ENCODE measurements around the gene DNAJA4.

Gene DNAJA4

DNA sequence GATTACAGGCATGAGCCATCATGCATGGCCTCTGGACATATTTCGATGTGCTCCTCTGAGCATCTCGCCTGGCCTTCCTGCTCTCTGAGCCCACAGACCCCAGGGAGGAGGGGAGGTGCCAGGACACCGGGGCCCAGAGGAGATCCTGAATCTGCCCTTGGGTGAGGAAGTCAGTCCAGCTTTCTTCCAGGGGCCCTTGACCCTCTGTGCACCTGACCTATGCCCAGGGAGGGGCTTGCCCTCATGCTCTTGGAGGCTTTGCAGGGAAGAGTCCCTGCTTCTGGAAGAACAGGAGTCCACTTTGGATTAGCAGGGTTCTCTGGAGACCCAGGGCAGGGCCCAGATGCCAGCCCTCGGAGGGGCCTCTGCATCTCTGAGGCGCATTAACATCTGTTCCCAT is 31.4 kb upstream of the DNAJA4 start:
- no peak overlapping the region for H3K4me3 ChIP-seq (ENCODE audit: extremely low read depth, insufficient read depth, low read length, poor library complexity, severe bottlenecking)
- H3K36me3 ChIP-seq (ENCODE audit: control insufficient read depth, insufficient read depth, low read length): no peaks in the 10 kb centered on the region
- WGBS, 2 experiments (ENCODE audit: insufficient coverage in 2 of 2): 88 to 90% methylated on average over 5 of the region's 5 CpGs
- no peaks in the 10 kb centered on the region for H3K4me1 ChIP-seq (ENCODE audit: control insufficient read depth, insufficient read depth, low read length, poor library complexity, severe bottlenecking)
- no peaks in the 10 kb centered on the region for H3K9me3 ChIP-seq (ENCODE audit: control insufficient read depth, low read length)
- H3K27ac ChIP-seq (ENCODE audit: low read depth, low read length, severe bottlenecking): no peak overlapping the region

DNA sequence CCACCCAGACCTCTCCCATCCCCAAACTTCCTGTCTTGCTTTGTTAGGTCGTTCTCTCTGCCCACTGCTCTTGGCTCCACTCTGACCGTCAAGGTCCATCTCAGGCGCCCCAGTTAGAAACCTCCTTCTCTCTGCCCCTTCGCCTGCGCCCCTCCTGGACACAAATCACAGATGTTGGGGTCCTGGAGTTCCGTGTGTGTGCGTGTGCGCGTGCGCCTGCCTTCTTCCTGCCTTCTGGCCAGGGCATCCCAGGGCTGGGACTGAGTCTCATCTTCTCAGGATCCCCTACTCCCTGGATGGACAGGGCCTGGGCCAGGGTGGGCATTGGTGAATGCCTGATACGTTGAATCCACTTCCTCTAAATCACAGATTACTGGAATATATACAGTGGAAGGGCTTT is 30.9 kb upstream of the DNAJA4 start:
- Histone ChIP-seq H3K4me3 (ENCODE audit: extremely low read depth, insufficient read depth, low read length, poor library complexity, severe bottlenecking) (no peak overlapping the region), H3K4me1 (ENCODE audit: control insufficient read depth, insufficient read depth, low read length, poor library complexity, severe bottlenecking) (no peaks in the 10 kb centered on the region), H3K9me3 (ENCODE audit: control insufficient read depth, low read length) (no peaks in the 10 kb centered on the region), H3K27ac (ENCODE audit: low read depth, low read length, severe bottlenecking) (no peak overlapping the region), H3K36me3 (ENCODE audit: control insufficient read depth, insufficient read depth, low read length) (no peaks in the 10 kb centered on the region)
- 77 to 83% methylated on average over 2 to 4 of the region's 11 CpGs for WGBS, 2 experiments (ENCODE audit: insufficient coverage in 2 of 2)

DNA sequence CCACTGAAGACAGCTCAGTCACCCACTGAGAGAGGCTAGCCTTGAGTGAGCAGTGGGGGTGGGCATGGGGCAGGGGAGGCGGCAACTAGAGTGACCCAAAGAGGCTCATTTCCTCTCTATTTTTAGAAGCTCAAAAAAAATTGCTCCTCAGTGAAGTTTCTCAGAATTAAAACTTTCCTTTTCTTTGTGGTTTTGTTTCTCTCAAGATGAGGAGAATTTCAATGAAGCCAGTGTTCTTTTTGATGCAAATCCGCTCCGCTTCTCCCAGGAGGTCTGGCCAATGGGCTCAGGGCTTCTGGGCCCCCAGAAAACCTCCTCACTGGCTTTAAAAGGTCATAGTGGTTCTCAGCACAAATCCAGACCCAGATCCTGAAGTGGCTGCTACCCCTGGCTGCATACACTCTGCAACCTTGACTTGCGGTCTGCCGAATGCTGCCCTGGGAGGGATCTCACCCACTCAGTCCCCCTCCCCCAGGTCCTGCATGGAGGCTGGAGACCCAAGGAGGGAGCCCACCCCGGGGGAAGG is 29.8 kb upstream of the DNAJA4 start, which contains the start of gene ACSBG1:
TSS of gene ACSBG1 (minus strand) at position 51 of the 526 bp plus-strand sequence. CDS start 64 bp downstream, outside the sequence.
- H3K9me3 ChIP-seq (ENCODE audit: control insufficient read depth, low read length): no peaks in the 10 kb centered on the region
- H3K4me3 ChIP-seq (ENCODE audit: extremely low read depth, insufficient read depth, low read length, poor library complexity, severe bottlenecking): no peak within 1 kb of the TSS
- H3K4me1 ChIP-seq (ENCODE audit: control insufficient read depth, insufficient read depth, low read length, poor library complexity, severe bottlenecking): no peaks in the 10 kb centered on the region
- H3K36me3 ChIP-seq (ENCODE audit: control insufficient read depth, insufficient read depth, low read length): no peaks in the 10 kb centered on the region
- no peak within 1 kb of the TSS for H3K27ac ChIP-seq (ENCODE audit: low read depth, low read length, severe bottlenecking)
- WGBS, 2 experiments (ENCODE audit: insufficient coverage in 2 of 2): 53 to 82% methylated on average over 4 of the region's 6 CpGs

- no peaks in the 10 kb centered on the region for H3K9me3 ChIP-seq (ENCODE audit: control insufficient read depth, low read length)
- WGBS, 2 experiments (ENCODE audit: insufficient coverage in 2 of 2): 91 to 96% methylated on average over 6 of the region's 6 CpGs
- H3K4me1 ChIP-seq (ENCODE audit: control insufficient read depth, insufficient read depth, low read length, poor library complexity, severe bottlenecking): no peaks in the 10 kb centered on the region
- H3K27ac ChIP-seq (ENCODE audit: low read depth, low read length, severe bottlenecking): no peak overlapping the region
- no peaks in the 10 kb centered on the region for H3K36me3 ChIP-seq (ENCODE audit: control insufficient read depth, insufficient read depth, low read length)
- no peak overlapping the region for H3K4me3 ChIP-seq (ENCODE audit: extremely low read depth, insufficient read depth, low read length, poor library complexity, severe bottlenecking)
Measured at GRCh38 chr15:78236491-78236890, 27.9 kb upstream of the DNAJA4 start.

GRCh38 chr15:78237146-78237545 is 27.2 kb upstream of the DNAJA4 start:
- H3K4me1 ChIP-seq (ENCODE audit: control insufficient read depth, insufficient read depth, low read length, poor library complexity, severe bottlenecking): no peaks in the 10 kb centered on the region
- H3K9me3 ChIP-seq (ENCODE audit: control insufficient read depth, low read length): no peaks in the 10 kb centered on the region
- no peak overlapping the region for H3K4me3 ChIP-seq (ENCODE audit: extremely low read depth, insufficient read depth, low read length, poor library complexity, severe bottlenecking)
- H3K36me3 ChIP-seq (ENCODE audit: control insufficient read depth, insufficient read depth, low read length): no peaks in the 10 kb centered on the region
- WGBS, 2 experiments (ENCODE audit: insufficient coverage in 2 of 2): 90 to 94% methylated on average over 5 of the region's 6 CpGs
- no peak overlapping the region for H3K27ac ChIP-seq (ENCODE audit: low read depth, low read length, severe bottlenecking)

DNA sequence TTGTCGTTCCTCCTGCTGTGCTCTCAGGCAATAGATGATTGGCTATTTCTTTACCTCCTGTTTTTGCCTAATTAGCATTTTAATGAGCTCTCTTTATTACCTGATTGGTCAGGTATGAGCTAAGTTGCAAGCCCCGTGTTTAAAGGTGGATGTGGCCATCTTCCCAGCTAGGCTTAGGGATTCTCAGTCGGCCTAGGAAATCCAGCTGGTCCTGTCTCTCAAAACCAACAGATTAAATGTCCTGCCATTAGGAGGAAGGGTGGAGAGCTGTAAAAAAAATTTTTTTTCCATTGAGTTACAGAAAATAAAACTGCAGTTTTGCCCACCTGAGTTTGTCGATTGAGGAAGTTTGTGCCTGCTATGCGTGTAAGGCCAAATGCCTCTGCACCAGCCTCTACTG is 24.6 kb upstream of the DNAJA4 start:
- WGBS, 2 experiments (ENCODE audit: insufficient coverage in 2 of 2): 91 to 98% methylated on average over 3 to 4 of the region's 5 CpGs
- H3K4me3 ChIP-seq (ENCODE audit: extremely low read depth, insufficient read depth, low read length, poor library complexity, severe bottlenecking): no peak overlapping the region
- H3K27ac ChIP-seq (ENCODE audit: low read depth, low read length, severe bottlenecking): no peak overlapping the region
- no peaks in the 10 kb centered on the region for H3K36me3 ChIP-seq (ENCODE audit: control insufficient read depth, insufficient read depth, low read length)
- peaks cover 4% of the 10 kb centered on the region for H3K4me1 ChIP-seq (ENCODE audit: control insufficient read depth, insufficient read depth, low read length, poor library complexity, severe bottlenecking)
- H3K9me3 ChIP-seq (ENCODE audit: control insufficient read depth, low read length): no peaks in the 10 kb centered on the region

- H3K9me3 ChIP-seq (ENCODE audit: control insufficient read depth, low read length): no peaks in the 10 kb centered on the region
- no peak overlapping the region for H3K4me3 ChIP-seq (ENCODE audit: extremely low read depth, insufficient read depth, low read length, poor library complexity, severe bottlenecking)
- peaks cover 4% of the 10 kb centered on the region for H3K4me1 ChIP-seq (ENCODE audit: control insufficient read depth, insufficient read depth, low read length, poor library complexity, severe bottlenecking)
- 24 to 25% methylated on average over 9 to 12 of the region's 12 CpGs for WGBS, 2 experiments (ENCODE audit: insufficient coverage in 2 of 2)
- H3K27ac ChIP-seq (ENCODE audit: low read depth, low read length, severe bottlenecking): no peak overlapping the region
- H3K36me3 ChIP-seq (ENCODE audit: control insufficient read depth, insufficient read depth, low read length): no peaks in the 10 kb centered on the region
Measured at GRCh38 chr15:78241017-78241416, 23.3 kb upstream of the DNAJA4 start.

GRCh38 chr15:78242128-78242527 is 22.2 kb upstream of the DNAJA4 start:
- 75 to 86% methylated on average over 1 to 3 of the region's 5 CpGs for WGBS, 2 experiments (ENCODE audit: insufficient coverage in 2 of 2)
- H3K4me3 ChIP-seq (ENCODE audit: extremely low read depth, insufficient read depth, low read length, poor library complexity, severe bottlenecking): no peak overlapping the region

DNA sequence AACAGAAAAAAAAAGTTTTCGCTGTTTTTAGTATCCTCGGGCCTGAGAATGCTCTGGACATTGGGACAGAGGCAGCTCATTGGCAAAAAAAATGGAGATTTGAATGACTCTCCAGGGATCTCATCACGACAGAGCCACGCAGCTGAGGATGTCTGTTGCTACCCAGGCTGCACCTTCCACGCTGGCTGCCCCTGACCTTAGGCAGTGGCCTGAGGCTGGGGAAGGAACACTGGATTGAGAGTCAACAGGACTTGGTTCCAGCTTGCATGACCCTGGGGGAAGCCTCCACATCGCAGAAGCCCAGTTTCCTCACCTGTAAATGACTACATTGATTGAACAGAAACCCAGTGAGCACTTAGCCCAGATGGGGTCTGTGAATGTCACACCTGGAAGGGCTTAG is 21.3 kb upstream of the DNAJA4 start:
- peaks cover 4% of the 10 kb centered on the region for H3K4me1 ChIP-seq (ENCODE audit: control insufficient read depth, insufficient read depth, low read length, poor library complexity, severe bottlenecking)
- H3K4me3 ChIP-seq (ENCODE audit: extremely low read depth, insufficient read depth, low read length, poor library complexity, severe bottlenecking): no peak overlapping the region
- no peaks in the 10 kb centered on the region for H3K36me3 ChIP-seq (ENCODE audit: control insufficient read depth, insufficient read depth, low read length)
- no peak overlapping the region for H3K27ac ChIP-seq (ENCODE audit: low read depth, low read length, severe bottlenecking)
- WGBS, 2 experiments (ENCODE audit: insufficient coverage in 2 of 2): 84 to 90% methylated on average over 5 to 6 of the region's 6 CpGs
- H3K9me3 ChIP-seq (ENCODE audit: control insufficient read depth, low read length): no peaks in the 10 kb centered on the region

More at GRCh38 chr15:78242128-78242527, 22.2 kb upstream of the DNAJA4 start:
- no peaks in the 10 kb centered on the region for H3K36me3 ChIP-seq (ENCODE audit: control insufficient read depth, insufficient read depth, low read length)
- H3K9me3 ChIP-seq (ENCODE audit: control insufficient read depth, low read length): no peaks in the 10 kb centered on the region
- H3K4me1 ChIP-seq (ENCODE audit: control insufficient read depth, insufficient read depth, low read length, poor library complexity, severe bottlenecking): peaks cover 4% of the 10 kb centered on the region
- H3K27ac ChIP-seq (ENCODE audit: low read depth, low read length, severe bottlenecking): no peak overlapping the region

DNA sequence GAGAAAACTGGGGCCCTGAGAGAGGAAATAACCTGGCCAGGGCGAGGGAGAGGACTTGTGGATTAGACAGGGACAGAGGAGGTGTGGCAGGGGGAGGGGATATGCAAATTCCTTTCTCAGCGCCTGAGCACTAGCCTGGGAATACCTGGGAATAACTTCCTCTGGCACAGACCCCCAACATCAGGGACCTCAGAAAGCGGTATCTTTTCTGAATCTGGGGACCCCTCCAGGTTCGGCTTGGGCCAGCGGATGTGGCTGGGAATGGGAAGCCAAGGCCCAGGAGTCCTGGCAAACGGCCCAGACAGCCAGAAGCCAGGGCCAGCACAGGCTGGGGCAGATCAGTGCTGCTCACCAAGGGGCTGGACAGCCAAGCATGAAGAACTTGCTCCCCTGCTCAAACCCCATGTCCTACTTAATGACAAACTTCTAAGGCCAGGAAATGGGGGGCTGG is 20.8 kb upstream of the DNAJA4 start:
- no peaks in the 10 kb centered on the region for H3K36me3 ChIP-seq (ENCODE audit: control insufficient read depth, insufficient read depth, low read length)
- H3K4me1 ChIP-seq (ENCODE audit: control insufficient read depth, insufficient read depth, low read length, poor library complexity, severe bottlenecking): peaks cover 4% of the 10 kb centered on the region
- H3K4me3 ChIP-seq (ENCODE audit: extremely low read depth, insufficient read depth, low read length, poor library complexity, severe bottlenecking): no peak overlapping the region
- H3K9me3 ChIP-seq (ENCODE audit: control insufficient read depth, low read length): no peaks in the 10 kb centered on the region
- H3K27ac ChIP-seq (ENCODE audit: low read depth, low read length, severe bottlenecking): no peak overlapping the region
- WGBS, 2 experiments (ENCODE audit: insufficient coverage in 2 of 2): 55 to 62% methylated on average over 5 to 6 of the region's 6 CpGs

DNA sequence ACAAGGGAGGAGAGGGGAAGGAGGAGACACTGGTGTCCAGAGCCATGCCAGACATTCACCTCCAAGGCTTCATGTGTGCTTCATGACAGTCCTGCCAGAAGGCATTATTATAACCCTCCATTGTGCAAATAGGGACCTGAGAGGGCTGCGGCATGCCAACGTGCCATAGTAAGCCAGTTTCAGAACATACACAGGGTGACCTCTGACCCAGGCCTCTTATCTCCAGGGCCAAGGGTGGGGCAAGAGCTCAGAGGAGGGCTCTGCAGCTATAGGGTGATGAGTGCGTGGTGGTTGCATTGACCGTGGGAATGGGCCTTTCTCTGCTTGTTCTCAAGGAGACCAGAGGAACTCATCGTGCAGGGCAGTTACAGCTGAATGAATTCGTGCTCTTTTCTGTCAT is 20.3 kb upstream of the DNAJA4 start:
- WGBS, 2 experiments (ENCODE audit: insufficient coverage in 2 of 2): 91 to 98% methylated on average over 4 to 6 of the region's 6 CpGs
- Histone ChIP-seq H3K9me3 (ENCODE audit: control insufficient read depth, low read length) (no peaks in the 10 kb centered on the region), H3K36me3 (ENCODE audit: control insufficient read depth, insufficient read depth, low read length) (no peaks in the 10 kb centered on the region), H3K27ac (ENCODE audit: low read depth, low read length, severe bottlenecking) (no peak overlapping the region), H3K4me3 (ENCODE audit: extremely low read depth, insufficient read depth, low read length, poor library complexity, severe bottlenecking) (no peak overlapping the region), H3K4me1 (ENCODE audit: control insufficient read depth, insufficient read depth, low read length, poor library complexity, severe bottlenecking) (peaks cover 4% of the 10 kb centered on the region)
